PFSK-1 (cell line): Measurements from ENCODE around the gene TMEM163.

Experiments used
- TAF1 ChIP-seq: IDR thresholded peaks from 2 replicates; pipeline ENCODE4 v1.6.1; 2012; ENCODE audit warnings: low read length, control low read depth, borderline replicate concordance; ENCODE audit not compliant: insufficient read depth
- TF ChIP-seq, protein P1 (sequence below), 2 experiments: IDR thresholded peaks; 2 replicates each; pipeline versions ENCODE4 v1.6.1 to v1.8.0; 2011 to 2012; ENCODE audit warnings: low read depth in 2 of 2, low read length in 2 of 2, control low read depth in 1 of 2, inconsistent platforms in 1 of 2, mild to moderate bottlenecking in 1 of 2, moderate library complexity in 1 of 2; ENCODE audit not compliant: insufficient read depth in 1 of 2

DNA sequence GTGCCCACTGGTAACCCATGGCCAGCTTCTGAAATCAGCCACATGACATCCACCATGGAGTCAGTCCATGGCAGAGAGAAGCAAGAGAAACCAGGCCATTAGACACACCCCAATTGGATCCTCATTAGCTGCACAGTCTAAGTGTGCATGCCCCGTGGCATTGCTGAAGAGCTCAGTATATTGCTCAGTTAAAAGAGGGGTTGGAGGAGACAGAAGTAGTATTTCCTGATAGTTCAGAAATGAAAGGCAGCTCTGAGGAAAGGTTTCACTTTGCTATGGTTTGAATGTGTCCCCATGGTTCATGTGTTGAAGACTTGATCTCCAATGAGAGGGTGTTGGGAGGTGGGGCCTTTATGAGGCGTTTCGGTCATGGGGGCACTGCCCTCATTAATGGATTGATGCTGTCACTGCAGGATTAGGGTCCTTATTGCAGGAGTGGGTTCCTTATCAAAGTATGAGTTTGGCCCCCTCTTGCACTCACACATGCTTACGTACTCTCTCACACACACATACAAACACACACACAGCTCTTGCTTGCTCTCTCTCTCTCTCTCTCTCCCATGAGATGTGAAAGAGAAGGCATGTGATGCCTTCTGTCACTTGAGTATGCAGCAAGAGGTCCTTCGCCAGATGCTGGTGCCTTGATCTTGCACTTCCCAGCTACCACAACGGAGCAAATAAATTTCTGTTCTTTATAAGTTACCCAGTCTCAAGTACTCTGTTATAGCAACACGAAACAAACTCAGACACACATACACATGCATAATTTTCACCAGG lies 58.0 kb downstream of the TMEM163 start:
- no peak for TF ChIP-seq TAF1
- TF ChIP-seq, protein P1, sequence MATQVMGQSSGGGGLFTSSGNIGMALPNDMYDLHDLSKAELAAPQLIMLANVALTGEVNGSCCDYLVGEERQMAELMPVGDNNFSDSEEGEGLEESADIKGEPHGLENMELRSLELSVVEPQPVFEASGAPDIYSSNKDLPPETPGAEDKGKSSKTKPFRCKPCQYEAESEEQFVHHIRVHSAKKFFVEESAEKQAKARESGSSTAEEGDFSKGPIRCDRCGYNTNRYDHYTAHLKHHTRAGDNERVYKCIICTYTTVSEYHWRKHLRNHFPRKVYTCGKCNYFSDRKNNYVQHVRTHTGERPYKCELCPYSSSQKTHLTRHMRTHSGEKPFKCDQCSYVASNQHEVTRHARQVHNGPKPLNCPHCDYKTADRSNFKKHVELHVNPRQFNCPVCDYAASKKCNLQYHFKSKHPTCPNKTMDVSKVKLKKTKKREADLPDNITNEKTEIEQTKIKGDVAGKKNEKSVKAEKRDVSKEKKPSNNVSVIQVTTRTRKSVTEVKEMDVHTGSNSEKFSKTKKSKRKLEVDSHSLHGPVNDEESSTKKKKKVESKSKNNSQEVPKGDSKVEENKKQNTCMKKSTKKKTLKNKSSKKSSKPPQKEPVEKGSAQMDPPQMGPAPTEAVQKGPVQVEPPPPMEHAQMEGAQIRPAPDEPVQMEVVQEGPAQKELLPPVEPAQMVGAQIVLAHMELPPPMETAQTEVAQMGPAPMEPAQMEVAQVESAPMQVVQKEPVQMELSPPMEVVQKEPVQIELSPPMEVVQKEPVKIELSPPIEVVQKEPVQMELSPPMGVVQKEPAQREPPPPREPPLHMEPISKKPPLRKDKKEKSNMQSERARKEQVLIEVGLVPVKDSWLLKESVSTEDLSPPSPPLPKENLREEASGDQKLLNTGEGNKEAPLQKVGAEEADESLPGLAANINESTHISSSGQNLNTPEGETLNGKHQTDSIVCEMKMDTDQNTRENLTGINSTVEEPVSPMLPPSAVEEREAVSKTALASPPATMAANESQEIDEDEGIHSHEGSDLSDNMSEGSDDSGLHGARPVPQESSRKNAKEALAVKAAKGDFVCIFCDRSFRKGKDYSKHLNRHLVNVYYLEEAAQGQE (IDR thresholded peaks at IDR 0.05; ENCODE audit: insufficient read depth in 1 of 2, low read depth in 2 of 2, low read length in 2 of 2): no peak
